Stimulated activated CD8-positive, alpha-beta memory T cell treated with anti-CD3 and anti-CD28 coated beads, Interleukin-7, amount 100 ng/mL, for 4 hours (primary cell): ENCODE data around the gene GPR157.

Experiments
- DNase-seq, 2 donors: peaks; one replicate each; pipeline ENCODE4 v3.0.0-alpha.2; 2020; ENCODE audit warnings: low read depth in 2 of 2

GPR157 gene

GRCh38 chr1:9087411-9088125 is 41.3 kb downstream of the GPR157 start:
- DNase-seq: no peak

- DNase-seq: no peak
These were observed 42.1 kb downstream of the GPR157 start for GRCh38 chr1:9086796-9087195.

GRCh38 chr1:9086045-9086444 is 42.9 kb downstream of the GPR157 start:
- DNase-seq: no peak

- DNase-seq: no peak
These were observed 43.5 kb downstream of the GPR157 start for GRCh38 chr1:9085306-9085940.

- DNase-seq: no peak
These were observed 44.0 kb downstream of the GPR157 start for GRCh38 chr1:9084906-9085305.

- no peak for DNase-seq
These were observed 47.4 kb downstream of the GPR157 start for GRCh38 chr1:9081473-9081872.

GRCh38 chr1:9080705-9081291 is 48.1 kb downstream of the GPR157 start:
- no peak for DNase-seq

- no peak for DNase-seq
These were observed 48.8 kb downstream of the GPR157 start for GRCh38 chr1:9079988-9080704.

GRCh38 chr1:9078752-9079500 is 50.0 kb downstream of the GPR157 start:
- no peak for DNase-seq

- DNase-seq: no peak
These were observed 50.7 kb downstream of the GPR157 start for GRCh38 chr1:9078015-9078751.

GRCh38 chr1:9075022-9075421 is 53.9 kb downstream of the GPR157 start:
- DNase-seq: no peak

- no peak for DNase-seq
These were observed 55.8 kb downstream of the GPR157 start for GRCh38 chr1:9073143-9073542.

GRCh38 chr1:9071554-9072235 is 57.2 kb downstream of the GPR157 start:
- DNase-seq: no peak

GRCh38 chr1:9070486-9070885 is 58.4 kb downstream of the GPR157 start:
- no peak for DNase-seq

- DNase-seq: no peak
These were observed 59.4 kb downstream of the GPR157 start, which contains the start of gene SLC2A5 for GRCh38 chr1:9069326-9070100. Gene SLC2A5 (minus strand): TSS chr1:9069635. CDS start chr1:9069536, 99 bp downstream.

GRCh38 chr1:9068981-9069325 is 59.9 kb downstream of the GPR157 start:
- no peak for DNase-seq

- DNase-seq: no peak
These were observed 61.7 kb downstream of the GPR157 start for GRCh38 chr1:9066945-9067807.

- DNase-seq: no peak
These were observed 63.6 kb downstream of the GPR157 start for GRCh38 chr1:9065213-9065751.
